Kidney epithelial cell (primary cell): ENCODE results near the gene LPAR3. TPM values are rescaled to one million over a fixed set of nuclear protein-coding genes. Genes with fewer than 3 reads are reported as not detected.

Experiments used
- DNase-seq: peaks from one replicate; pipeline ENCODE4 v3.0.0-alpha.2; 2010; ENCODE audit warnings: low read depth
- H3K27me3 ChIP-seq: 2 replicates; pipeline ENCODE4 v1.6.0; 2011; ENCODE audit warnings: low read length; ENCODE audit not compliant: control insufficient read depth, insufficient read depth
- H3K36me3 ChIP-seq: 2 replicates; pipeline ENCODE4 v1.5.1; 2011; ENCODE audit warnings: low read length; ENCODE audit not compliant: control insufficient read depth, insufficient read depth
- H3K4me3 ChIP-seq: 2 replicates; pipeline ENCODE4 v1.5.1; 2011; ENCODE audit warnings: low read depth, mild to moderate bottlenecking, control low read depth, low read length
- CTCF ChIP-seq: IDR thresholded peaks from 2 replicates; pipeline ENCODE4 v1.5.1; 2011; ENCODE audit warnings: mild to moderate bottlenecking, moderate library complexity, low read length, control low read depth, inconsistent platforms; ENCODE audit not compliant: insufficient read depth, poor library complexity, severe bottlenecking
- total RNA-seq: library from RNA; depleted of rRNA; stranded (reverse); fragments of >200 nt; gene quantifications from 2 replicates; pipeline ENCODE4 v1.2.3, GENCODE V29; 2015

Gene LPAR3
- total RNA-seq, 1 donor from 2014 or later, result 0.58 TPM

DNA sequence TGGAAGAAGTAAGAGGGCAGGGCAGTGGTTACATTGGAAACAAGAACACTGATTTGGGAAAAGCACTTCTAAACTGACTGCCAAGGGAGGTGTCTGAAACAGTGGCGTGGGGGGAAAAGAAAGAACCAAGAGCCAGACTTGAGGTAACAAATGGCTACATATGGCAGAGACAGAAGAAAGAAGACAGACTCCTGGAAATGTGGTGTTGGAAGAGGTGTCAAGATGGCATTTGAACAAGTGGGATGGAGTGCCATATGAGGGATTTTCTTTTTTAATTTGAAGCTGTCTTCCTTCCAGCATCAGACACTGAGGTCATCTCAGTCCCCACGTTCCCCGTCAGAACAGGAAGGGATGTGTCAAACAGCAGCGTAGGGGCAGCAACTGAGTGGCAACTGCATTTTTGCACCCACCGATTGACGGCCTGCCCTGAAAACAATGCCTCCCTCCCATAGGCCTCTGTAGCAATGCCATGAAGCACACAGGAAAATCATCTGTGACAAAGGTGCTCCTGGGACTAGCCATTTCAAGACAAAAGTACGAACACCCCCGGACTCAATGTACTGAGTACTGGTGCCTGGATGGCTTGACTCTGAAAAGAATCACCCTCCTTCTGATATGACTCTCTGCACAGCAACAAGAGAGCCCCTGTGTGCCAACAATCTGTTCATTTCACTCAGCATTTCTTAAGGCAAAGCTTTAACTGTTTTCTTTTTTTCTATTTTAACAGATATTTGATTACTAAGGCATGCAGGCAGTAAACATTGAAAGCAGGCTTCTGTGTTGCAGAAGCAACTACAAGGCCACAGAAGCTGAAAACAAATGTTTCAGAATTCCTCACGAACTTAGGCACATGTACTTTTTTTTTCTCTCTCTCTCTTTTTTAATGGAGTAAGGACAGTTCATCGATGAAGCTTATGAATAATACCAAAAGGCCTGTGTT is 37.0 kb downstream of the LPAR3 start:
- Histone ChIP-seq H3K36me3 (no peaks in the 10 kb centered on the region), H3K4me3 (no peak overlapping the region), H3K27me3 (no peaks in the 10 kb centered on the region)
- no peak for DNase-seq
- TF ChIP-seq CTCF, result no peak

DNA sequence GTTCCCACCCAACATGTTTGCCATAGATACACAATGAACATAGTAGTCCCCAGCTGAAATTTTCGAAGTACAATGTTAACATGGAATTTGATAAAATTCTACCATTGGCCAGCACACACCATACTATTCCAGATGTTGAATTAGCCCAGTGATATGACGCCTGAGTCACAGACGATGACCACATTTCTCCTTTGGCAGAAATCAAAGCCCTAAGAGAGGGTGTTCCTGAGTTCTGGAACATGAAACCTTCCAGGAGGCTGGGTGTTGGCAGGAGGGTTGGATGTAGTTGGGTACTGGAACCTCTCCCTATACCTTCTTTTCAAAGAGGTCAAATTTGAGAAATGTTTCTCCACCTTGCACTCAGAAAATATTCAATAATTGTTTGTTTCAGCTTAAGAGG is 37.8 kb downstream of the LPAR3 start:
- no peak for DNase-seq
- Histone ChIP-seq H3K27me3 (no peaks in the 10 kb centered on the region), H3K36me3 (no peaks in the 10 kb centered on the region), H3K4me3 (no peak overlapping the region)
- no peak for TF ChIP-seq CTCF

GRCh38 chr1:84853741-84854721 is 39.0 kb downstream of the LPAR3 start:
- peak; percentile 77 for DNase-seq
- no peaks in the 10 kb centered on the region for H3K36me3 ChIP-seq
- no peak for TF ChIP-seq CTCF
- no peaks in the 10 kb centered on the region for H3K27me3 ChIP-seq
- H3K4me3 ChIP-seq, result no peak overlapping the region

GRCh38 chr1:84851839-84852238 is 41.2 kb downstream of the LPAR3 start:
- H3K4me3 ChIP-seq, result no peak overlapping the region
- TF ChIP-seq CTCF, result no peak
- no peaks in the 10 kb centered on the region for H3K27me3 ChIP-seq
- H3K36me3 ChIP-seq, result no peaks in the 10 kb centered on the region
- DNase-seq, result peak; percentile 60

- Histone ChIP-seq H3K27me3 (no peaks in the 10 kb centered on the region), H3K36me3 (no peaks in the 10 kb centered on the region), H3K4me3 (no peak overlapping the region)
- DNase-seq, result no peak
- no peak for TF ChIP-seq CTCF
These were observed 43.5 kb downstream of the LPAR3 start for GRCh38 chr1:84849357-84849975.
